Germinal center (tissue), 1 donor: ENCODE measurements around the gene ZBTB8A.
"Not testable (repeated sequence)": the region's sequence is repeated elsewhere in the genome, so short reads cannot be mapped to it uniquely, and the experiment has no call there.

Source experiments
- DNase-seq: peaks from one replicate; pipeline ENCODE4 v3.0.0; 2012; ENCODE audit warnings: mixed read lengths, low spot score

ZBTB8A gene

DNA sequence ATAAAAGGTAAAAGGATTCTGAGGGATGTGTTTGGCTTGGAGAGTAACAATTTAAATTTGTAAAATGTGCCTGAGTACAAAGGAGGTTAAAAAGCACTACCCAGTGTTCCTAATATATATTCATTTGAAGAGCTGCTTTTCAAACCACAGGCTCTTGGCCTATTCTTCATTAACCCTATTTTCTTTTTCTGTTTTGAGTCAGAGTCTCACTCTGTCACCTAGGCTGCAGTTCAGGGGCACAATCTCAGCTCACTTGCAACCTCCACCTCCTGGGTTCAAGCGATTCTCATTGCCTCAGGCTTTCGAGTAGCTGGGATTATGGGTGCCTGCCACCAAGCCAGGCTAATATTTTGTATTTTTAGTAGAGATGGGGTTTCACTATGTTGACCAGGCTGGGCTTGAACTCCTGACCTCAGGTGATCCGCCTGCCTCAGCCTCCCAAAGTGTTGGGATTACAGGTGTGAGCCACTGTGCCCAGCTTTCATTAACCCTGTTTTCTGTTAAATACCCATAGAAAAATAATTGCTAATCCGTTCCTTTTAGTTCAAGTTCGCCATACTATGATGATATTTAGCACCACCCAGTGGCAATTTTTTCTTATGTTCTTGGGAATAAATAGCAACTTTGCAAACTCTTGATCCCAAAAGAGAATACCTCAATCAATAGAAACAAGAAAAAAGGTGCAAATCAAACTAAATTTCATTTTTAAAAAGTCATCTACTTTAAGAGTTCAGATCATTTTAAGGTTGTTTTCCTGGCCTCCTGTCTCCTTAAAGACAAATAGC is 80.7 kb downstream of the ZBTB8A start:
- DNase-seq, result no peak

DNA sequence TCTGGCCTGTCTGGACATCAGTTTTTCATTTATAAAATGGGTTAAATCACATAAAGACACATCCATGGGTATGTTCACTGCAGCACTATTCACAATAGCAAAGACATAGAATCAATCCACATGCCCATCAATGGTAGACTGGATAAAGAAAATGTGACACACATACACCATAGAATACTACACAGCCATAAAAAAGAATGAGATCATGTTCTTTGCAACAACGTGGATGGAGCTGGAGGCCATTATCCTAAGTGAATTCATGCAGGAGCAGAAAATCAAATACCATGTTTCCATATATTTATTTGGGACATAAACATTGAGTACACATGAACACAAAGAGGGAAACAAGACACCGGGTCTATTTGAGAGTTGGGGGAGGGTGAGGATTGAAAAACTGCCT is 83.0 kb downstream of the ZBTB8A start:
- no peak for DNase-seq

DNA sequence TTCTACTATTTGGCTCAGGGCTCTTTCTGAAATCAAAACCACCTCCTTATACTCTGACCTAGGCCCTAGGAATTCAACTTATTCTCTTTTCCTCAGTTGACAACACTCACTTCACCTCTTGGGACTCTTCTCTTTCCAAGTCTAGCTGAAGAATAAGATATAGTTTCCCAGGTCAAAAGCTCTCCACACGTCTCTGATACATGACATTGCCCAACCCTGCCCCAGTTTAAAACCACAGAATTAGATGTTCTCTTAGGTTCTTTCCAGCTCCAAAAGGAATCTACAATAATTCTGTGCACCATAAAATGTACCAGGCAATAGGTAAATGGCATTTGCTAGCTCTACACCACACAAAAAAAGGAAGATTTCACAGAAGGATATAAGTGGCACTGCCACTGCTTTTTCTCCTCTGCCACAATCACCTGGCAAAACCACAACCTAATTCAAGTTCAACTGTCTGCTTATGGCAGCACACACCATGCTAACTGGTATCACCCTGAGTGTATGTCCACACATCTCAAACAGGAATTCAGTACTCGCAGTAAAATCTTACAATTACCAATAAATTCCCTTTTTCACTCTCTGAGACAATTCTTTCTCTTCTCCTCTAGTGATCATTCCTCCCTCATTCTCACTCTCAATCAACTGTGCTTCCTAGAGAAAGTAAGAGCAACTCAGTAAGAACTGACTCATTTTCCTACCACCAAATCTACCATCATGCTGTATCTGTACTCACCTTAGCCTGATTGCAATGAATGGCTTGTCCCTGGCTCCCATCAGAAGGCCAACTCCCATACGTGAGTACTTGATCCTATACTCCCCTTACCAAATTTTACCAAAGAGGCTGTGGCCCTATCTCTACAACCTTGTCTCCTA is 83.8 kb downstream of the ZBTB8A start:
- DNase-seq, result no peak

DNA sequence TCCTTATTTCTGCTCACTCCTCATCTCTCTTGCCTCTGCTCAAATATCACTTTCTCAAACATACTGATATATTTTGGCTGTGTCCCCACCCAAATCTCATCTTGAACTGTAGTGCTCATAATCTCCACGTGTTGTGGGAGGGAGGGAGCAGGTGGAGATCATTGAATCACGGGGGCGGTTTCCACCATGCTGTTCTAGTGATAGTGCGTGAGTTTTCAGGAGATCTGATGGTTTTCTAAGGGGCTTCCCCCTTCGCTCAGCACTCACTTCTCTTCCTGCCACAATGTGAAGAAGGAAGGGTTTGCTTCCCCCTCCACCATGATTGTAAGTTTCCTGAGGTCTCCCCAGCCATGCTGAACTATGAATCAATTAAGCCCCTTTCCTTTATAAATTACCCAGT is 84.5 kb downstream of the ZBTB8A start:
- DNase-seq, result no peak

DNA sequence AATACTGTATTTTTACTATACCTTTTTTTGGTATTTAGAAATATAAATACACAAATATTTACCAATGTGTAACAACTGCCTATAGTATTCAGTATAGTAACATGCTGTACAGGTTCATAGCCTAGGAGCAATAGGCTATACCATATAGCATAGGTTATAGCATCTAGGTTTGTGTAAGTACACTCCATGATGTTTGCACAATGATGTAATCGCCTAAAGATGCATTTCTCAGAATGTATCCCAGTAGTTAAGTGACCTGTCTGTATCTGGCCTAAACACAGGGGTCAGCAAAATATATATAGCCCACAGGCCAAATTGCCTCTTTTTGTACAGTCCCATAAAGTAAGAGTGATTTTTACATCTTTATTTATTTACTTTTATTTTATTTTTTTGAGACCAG is 86.9 kb downstream of the ZBTB8A start:
- no peak for DNase-seq

DNA sequence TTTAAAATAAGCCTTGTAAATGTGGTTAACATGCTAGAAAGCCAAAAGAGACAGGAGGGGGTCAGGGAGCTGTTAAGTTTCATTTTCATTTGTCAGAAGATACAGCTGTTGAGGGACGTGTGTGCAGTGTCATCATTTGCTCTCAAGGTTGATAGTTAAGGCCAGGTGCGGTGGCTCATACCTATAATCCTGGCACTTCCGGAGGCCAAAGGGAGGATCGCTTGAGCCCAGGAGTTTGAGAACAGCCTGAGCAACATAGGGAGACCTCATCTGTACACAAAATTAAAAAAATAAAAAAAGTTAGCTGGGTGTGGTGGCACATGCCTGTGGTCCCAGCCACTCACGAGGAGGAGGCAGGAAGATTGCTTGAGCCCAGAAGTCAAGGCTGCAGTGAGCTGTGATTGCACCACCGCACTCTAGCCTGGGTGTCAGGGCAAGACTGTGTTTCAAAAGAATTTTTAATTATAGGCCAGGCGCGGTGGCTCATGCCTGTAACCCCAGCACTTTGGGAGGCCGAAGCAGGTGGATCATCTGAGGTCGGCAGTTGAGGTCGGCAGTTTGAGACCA is 88.5 kb downstream of the ZBTB8A start:
- peak; percentile 30 for DNase-seq

DNA sequence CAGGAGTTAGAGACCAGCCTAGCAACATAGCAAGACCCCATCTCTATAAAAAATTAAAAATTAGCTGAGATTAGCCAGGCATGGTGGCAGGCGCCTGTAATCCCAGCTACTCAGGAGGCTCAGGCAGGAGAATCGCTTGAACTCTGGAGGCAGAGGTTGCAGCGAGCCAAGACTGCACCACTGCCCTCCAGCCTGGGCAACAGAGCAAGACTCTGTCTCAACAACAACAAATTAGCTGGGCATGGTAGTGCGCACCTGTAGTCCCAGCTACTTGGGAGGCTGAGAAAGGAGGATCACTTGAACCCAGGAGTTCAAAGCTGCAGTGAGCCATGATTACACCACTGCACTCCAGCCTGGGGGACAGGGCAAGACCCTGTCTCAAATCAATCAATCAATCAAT is 90.9 kb downstream of the ZBTB8A start:
- not testable (repeated sequence) for DNase-seq

DNA sequence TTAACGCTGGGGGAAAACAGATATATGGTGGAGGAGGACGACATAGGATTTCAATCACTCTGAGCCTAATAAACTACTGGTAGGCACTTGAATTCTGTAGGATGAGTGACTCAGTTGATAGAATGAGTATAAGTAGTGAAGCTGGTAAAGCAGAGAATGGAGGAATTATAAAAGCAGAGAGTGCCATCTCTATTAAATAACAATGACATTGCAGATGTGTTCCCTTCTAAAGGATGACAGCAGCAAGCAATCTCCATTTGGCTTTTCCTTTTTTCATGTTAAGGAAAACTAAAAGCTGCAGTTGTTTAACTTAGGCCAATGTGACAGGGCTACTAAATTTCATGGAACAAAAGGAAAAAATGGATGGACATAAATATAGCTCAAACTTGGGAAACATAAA is 93.6 kb downstream of the ZBTB8A start:
- DNase-seq, result no peak

DNA sequence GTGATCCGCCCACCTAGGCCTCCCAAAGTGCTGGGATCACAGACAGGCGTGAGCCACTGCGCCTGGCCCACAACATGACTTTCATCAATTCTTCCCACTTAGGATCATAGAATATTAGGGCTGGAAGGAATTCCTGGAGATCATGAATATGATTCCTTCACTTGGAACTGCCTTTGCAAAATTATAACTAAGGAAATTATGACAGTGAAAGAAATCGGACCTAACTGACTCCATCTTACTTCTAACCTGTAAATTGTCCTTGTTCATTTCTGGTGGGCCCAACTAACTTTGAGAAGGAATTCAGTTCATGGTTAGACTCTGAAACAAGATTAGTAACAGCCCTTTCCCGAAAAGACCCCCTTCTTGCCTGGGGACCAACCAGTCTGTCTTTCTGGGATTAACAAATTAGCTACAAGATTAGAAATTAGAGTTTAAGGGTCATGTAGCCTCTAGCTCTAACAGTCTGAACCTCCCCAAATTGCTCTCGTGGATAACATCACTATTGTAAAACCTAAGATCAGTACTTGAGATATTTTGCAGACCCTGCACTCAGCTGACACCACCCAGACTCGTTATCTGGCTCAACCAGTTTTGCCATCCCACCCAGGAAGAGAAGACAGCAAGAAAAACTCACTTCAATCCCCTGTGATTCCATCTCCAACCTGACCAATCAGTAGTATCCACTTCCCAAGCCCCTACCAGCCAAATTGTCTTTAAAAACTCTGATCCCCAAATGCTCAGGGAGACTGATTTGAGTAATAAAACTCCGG is 96.5 kb downstream of the ZBTB8A start:
- DNase-seq, result no peak

DNA sequence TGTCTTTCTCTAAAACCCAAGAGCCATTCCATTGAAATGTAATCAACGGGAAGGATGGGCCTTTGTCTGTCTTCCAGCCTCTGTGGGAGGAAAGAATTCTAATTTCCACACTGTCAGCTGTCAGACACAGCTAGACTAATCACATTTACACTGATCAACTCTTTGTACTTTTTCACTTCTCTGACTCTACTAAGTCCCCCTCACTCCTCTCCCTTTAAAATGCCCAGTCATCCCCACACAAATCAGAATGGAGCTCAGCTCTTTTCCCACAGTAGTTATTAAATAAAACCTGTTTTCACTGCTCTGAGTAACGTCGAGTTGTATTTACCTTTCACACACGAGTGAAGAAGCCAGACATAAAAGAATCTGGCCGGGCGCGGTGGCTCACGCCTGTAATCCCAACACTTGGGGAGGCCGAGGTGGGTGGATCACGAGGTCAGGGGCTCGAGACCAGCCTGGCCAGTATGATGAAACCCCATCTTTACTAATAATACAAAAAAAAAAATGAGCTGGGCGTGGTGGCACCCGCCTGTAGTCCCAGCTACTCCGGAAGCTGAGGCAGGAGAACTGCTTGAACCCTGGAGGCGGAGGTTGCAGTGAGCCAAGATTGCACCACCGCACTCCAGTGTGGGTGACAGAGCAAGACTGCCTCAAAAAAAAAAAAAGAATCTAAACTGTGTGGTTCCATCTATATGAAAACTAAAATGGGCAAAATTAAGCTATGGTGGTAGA is 97.9 kb downstream of the ZBTB8A start:
- DNase-seq, result no peak

DNA sequence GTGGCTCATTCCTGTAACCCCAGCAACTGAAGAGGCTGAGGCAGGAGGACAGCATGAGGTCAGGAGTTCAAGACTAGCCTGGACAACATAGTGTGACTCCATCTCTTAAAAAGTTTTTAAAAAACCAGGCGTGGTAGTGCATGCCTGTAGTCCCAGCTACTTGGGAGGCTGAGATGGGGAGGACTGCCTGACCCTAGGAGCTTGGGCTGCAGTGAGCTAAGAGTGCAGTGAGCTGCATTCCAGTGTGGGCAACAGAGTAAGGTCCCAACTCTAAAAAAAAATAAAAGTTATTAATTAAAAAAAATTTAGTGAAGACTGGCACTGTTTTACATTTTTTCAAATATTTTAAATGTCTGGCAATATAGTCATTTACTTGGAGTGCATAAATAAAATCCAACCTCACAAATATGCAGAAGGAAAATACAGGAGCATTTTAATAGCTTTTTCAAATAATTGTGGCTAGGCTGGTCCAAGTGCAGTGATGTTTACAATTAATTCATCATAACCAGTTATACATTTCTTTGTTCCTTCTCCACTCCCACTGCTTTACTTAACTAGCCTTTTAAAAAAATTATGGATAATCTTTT is 100.4 kb downstream of the ZBTB8A start:
- no peak for DNase-seq

DNA sequence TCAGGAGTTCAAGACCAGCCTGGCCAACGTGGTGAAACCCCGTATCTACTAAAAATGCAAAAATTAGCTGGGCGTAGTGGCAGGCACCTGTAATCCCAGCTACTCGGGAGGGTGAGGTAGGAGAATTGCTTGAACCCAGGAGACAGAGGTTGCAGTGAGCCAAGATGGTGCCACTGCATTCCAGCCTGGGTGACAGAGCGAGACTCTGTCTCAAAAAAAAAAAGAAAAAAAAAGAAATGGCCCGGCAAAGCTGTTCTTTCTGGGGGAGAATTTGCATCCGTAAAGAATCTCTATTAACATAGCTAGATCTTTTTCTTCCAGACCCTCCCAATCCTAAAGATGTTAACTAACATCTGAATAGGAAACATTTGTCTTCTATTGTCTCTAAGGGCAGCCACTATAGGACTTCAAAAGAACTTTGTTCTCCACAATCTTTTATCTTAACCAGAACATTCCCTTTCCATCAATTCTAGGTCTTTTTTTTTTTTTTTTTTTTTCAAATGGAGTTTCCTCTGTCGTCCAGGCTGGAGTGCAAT is 103.1 kb downstream of the ZBTB8A start:
- DNase-seq, result not testable (repeated sequence)

DNA sequence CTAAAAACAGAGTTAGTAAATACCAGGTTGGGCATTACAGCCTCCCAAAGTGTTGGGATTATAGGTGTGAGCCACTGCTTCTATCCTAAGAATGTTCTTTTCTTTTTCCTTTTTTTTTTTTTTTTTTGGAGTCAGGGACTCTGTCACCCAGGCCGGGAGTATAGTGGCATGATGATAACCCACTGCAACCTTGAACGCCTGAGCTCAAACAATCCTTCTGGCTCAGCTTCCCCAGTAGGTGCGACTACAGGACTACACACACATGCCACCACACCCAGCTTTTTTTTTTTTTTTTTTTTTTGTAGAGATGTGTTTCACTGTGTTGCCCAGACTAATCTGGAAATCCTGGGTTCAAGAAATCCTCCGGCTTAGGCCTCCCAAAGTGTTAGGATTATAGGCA is 105.2 kb downstream of the ZBTB8A start:
- DNase-seq, result no peak

DNA sequence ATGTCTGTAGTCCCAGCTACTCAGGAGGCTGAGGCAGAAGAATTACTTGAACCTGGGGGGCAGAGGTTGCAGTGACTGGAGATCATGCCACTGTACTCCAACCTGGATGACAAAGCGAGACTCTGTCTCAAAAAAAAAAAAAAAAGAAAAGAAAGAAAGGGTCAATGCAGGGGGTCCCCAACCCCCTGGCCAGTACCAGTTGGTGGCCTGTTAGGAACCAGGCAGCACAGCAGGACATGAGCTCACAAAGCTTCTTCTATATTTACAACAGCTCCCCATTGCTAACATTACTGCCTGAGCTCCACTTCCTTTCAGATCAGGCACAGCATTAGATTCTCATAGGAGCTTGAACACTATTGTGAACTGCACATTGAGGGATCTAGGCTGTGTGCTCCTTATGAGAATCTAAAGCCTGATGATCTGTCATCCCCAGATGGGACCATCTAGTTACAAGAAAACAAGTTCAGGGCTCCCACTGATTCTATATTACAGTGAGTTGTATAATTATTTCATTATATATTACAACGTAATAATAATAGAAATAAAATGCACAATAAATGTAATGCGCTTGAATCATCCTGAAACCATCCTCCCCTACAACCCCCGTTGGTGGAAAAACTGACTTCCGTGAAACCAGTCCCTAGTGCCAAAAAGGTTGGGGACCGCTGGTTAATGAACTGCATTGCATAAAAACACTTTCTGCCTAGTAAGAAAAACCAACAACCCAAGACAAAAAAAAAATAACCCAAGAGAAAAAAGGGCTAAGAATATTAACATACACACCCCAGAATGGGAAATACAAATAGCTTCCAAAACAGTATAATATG is 108.3 kb downstream of the ZBTB8A start:
- no peak for DNase-seq

DNA sequence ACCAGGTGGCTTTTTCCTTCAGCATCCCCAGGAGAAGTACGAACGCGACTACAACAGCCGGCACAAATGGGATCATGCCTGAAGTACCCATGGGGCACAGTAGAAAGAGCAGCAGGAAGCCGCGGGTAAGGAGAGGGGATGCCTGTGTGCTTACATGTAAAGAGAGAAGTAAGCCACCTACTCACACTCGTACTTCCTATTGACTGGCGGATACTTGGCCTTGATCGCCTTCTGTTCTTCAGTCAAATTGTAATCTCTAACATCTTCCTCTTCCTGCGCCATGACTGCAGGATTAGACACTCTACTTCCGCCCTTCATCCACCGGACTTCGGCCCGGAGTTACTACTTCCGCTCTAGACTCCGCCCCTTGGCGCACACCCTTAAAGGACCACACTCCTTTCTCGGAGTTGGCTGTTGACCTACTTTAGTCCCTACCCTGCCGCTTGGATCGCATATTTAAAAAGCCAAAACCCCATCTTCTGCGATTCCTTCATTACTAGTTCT is 111.1 kb downstream of the ZBTB8A start, which contains the start of gene ZBTB8OS:
Gene ZBTB8OS (minus strand): TSS at position 303 of the 504 bp plus-strand sequence. CDS start 21 bp downstream, at position 282.
- DNase-seq, result peak; percentile 88

DNA sequence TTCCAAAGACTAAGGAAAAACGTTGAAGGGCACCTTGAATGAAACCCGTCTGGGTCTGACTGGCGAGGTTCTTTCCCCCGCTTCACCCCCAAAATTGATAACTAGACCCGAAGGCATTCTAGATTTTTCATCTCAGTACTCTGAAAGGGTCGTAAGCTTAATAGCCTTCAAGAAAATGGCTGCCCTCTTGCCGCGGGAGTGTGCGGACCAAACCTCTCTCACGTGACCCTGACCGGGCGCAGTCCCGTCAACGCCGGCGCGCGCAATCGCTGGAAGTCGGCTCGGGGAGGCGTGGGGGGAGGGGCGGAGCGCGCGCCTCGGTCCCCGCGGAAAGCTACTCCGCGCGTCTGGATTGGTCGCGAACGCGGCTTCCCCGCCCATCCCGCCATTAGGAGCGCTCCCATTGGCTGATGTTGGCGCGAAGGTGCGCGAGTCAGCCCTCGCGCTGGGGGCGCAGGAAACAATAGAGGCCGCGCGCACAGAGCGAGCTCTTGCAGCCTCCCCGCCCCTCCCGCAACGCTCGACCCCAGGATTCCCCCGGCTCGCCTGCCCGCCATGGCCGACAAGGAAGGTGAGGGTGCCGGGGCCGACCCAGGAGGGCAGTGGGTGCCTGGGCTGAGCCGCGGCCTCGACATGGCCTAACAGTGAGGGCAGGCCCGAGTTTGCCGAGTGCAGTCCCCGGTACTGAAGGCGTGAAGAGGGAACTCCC is 111.7 kb downstream of the ZBTB8A start, which contains the start of gene RBBP4:
Gene RBBP4 (plus strand): TSS at position 457 of the 709 bp plus-strand sequence. CDS start 99 bp downstream, at position 556.
- peak; percentile 99 for DNase-seq

DNA sequence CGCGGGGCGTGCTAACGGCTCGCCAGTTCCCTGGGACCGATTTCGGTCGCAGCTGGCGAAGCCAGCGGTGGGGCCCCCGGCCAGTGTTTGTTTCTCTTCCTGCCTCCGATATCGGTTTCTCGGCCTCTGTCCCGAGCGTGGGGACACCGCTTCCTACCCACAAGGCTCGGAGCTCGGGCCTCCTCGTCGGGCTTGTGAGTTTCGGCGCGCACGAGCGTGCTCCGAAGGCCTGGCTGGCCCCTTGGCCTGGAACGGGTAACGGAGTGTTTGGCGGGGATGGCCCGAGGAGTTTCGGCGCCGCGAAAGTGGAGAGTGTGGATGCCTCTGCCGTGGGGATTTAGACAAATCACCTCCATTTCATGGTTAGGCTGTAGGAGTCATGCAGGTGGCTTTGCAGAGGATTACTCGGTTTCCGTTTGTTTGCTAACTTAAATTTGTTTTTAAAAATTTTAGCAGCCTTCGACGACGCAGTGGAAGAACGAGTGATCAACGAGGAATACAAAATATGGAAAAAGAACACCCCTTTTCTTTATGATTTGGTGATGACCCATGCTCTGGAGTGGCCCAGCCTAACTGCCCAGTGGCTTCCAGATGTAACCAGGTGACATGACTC is 112.3 kb downstream of the ZBTB8A start:
- peak; percentile 66 for DNase-seq

DNA sequence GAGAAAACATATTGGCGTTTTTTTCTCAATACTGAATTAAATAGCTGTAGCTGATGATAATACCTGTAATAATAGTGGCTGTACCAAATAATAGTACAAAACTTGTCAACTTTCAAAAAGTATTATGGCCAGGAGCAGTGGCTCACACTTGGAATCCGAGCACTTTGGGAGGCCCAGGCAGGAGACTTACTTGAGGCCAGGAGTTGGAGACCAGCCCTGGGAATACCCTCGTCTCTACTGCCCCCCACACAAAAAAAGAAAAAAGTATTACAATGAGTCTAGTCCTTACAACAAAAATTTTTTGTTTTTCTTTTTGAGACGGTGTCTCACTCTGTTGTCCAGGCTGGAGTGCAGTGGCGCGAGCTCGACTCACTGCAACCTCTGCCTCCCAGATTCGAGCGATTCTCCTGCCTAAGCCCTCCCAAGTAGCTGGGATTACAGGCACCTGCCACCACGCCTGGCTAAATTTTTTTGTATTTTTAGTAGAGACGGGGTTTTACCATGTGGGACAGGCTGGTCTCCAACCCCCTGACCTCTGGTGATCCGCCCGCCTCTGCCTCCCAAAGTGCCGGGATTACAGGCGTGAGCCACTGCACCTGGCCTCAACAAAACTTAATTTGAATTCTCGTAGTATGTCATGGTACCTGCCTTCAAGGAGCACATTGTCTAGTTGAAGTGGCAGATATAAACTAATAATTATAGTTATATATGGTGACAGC is 113.2 kb downstream of the ZBTB8A start:
- DNase-seq, result no peak
